Breast epithelium (tissue), 4 donors: Measurements from ENCODE around the gene KCTD2. TPM values are rescaled to one million over a fixed set of nuclear protein-coding genes. Genes with fewer than 3 reads are reported as not detected.

Source experiments
- DNase-seq, 2 donors: peaks; one replicate each; pipeline ENCODE4 v3.0.0-alpha.2; 2019; ENCODE audit warnings: low spot score in 2 of 2
- H3K27ac ChIP-seq, 2 donors: fragments of 200-600 bp; sonication (generic) in 1 of 2; one replicate each; pipeline ENCODE4 v1.5.1; 2016 to 2019; ENCODE audit warnings: mild to moderate bottlenecking in 1 of 2
- H3K27me3 ChIP-seq, 2 donors: fragments of 200-600 bp; sonication (generic) in 1 of 2; one replicate each; pipeline versions ENCODE4 v1.5.1 to v1.6.0; 2017 to 2019; ENCODE audit warnings: control low read depth in 1 of 2, mild to moderate bottlenecking in 1 of 2
- H3K36me3 ChIP-seq: fragments of 200-600 bp; one replicate; pipeline ENCODE4 v1.5.1; 2019
- H3K4me1 ChIP-seq, 2 donors: fragments of 200-600 bp; sonication (generic); one replicate each; pipeline ENCODE4 v1.5.1; 2016 to 2019; ENCODE audit warnings: control low read depth in 1 of 2
- H3K4me3 ChIP-seq, 3 donors: fragments of 200-600 bp; sonication (generic); 1 replicate in 2 of 3; 2 replicates in 1 of 3; pipeline ENCODE4 v1.5.1; 2016 to 2019; ENCODE audit warnings: mild to moderate bottlenecking in 3 of 3, moderate library complexity in 2 of 3
- H3K9me3 ChIP-seq, 2 donors: fragments of 200-600 bp; sonication (generic) in 1 of 2; one replicate each; pipeline ENCODE4 v1.5.1; 2016 to 2019; ENCODE audit warnings: control low read depth in 1 of 2
- CTCF ChIP-seq, 3 donors: fragments of 450-650 bp; IDR thresholded peaks; one replicate each; pipeline ENCODE4 v1.5.1; 2016 to 2017; ENCODE audit warnings: antibody characterized with exemption in 3 of 3, mild to moderate bottlenecking in 3 of 3, moderate library complexity in 3 of 3
- POLR2A ChIP-seq: fragments of 450-650 bp; IDR thresholded peaks from one replicate; pipeline ENCODE4 v1.6.1; 2016; ENCODE audit warnings: antibody characterized with exemption, mild to moderate bottlenecking, moderate library complexity
- POLR2AphosphoS5 ChIP-seq, 3 donors: sonication (generic); formaldehyde crosslinking; IDR thresholded peaks; one replicate each; pipeline ENCODE4 v1.6.1; 2017; ENCODE audit warnings: antibody characterized with exemption in 3 of 3
- intact Hi-C: fragments of 100-400 bp; cut with DNase I; formaldehyde crosslinking; loops from one replicate; pipeline ENCODE4 v1.15.1; 2023; ENCODE audit warnings: low total_unique reads
- total RNA-seq, 3 donors: library from RNA; depleted of rRNA; stranded (reverse); fragments of >200 nt; gene quantifications; one replicate each; pipeline ENCODE4 v1.1.0, GENCODE V29; 2016

KCTD2 gene
- total RNA-seq, 3 donors from 2014 or later: 23.5 to 28.4 (median 24.6) TPM

DNA sequence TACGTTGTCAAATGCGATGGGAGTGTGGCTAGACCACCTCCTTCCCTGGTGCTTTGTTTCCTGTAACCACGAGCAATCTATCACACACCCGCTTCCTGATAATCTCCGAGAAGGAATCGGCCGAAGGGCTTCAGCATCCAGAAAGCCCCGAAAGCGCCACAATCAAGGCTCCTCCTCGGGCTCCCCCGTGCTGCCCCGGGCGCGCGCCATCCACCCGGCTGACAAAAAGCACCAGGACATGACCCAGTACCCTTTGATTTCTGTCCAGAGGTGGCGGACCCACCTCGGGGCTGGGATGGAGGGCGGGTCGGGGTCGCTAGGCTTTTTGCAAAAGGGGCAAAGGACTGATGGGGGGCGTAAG lies 62.0 kb downstream of the KCTD2 start:
- TF ChIP-seq POLR2AphosphoS5 (IDR thresholded peaks at IDR 0.05) (no peak), CTCF (IDR thresholded peaks at IDR 0.05) (no peak), POLR2A (no peak)

DNA sequence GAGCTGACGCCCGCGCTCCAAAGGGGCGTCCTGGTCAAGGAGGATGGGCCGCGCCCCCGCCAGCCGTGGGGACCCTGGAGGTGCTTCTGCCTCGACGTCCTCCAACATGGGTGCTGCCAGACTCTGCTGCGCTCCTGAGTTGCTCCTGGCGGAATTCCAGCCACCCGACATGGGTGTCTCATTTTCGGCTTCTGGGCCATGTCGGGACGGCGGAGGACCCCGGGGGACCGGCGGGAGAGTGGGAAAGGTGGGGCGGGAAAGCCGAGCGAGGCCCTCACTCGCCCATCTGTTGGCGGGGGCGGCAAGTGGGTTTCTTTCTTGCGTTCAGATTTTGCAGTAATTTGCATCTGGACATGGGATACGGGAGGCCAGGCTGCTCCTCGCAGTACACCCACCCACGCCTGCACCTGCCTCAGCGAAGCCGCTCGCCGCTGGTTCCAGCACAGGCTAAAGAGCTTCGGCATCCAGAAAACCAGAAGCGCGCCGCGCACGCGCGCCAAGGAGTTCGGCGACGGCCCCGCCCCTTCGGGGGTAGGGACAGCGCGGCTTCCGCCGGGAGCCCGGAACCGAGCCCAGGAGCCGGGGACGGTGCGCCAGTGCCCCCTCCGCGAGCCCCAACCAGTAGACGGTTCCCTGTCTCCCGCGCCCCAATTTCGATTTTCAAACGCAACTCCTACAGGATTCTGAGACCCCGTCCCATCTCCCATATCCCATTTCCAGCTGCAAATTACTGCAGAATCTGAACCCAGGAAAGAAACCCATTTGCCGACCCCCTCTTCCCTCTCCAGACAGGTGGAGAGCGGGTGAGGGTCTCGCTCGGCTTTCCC lies 62.6 kb downstream of the KCTD2 start, which contains the start of gene ARMC7:
Gene ARMC7, plus strand, starts transcription at position 563 of the 827 bp plus-strand sequence. CDS start 320 bp downstream, outside the sequence.
- H3K27ac ChIP-seq: peak within 1 kb of the TSS; percentile 48 to 54
- no peaks in the 10 kb centered on the region for H3K27me3 ChIP-seq
- peak; percentile 10 to 41 (median 16) for TF ChIP-seq POLR2AphosphoS5 (IDR thresholded peaks at IDR 0.05)
- peak; percentile 60 for TF ChIP-seq POLR2A
- no peak for TF ChIP-seq CTCF (IDR thresholded peaks at IDR 0.05)
- no peaks in the 10 kb centered on the region for H3K36me3 ChIP-seq
- intact Hi-C loops: loop anchor here (10.0 kb wide), 1 partner anchor 85 kb away; no protein-coding TSS in a partner anchor
- H3K9me3 ChIP-seq: no peaks in the 10 kb centered on the region
- H3K4me1 ChIP-seq: no peaks in the 10 kb centered on the region
- peak; percentile 81 to 88 for DNase-seq
- peak within 1 kb of the TSS; percentile 69 to 88 (median 82) for H3K4me3 ChIP-seq

More for the DNA sequence above, 62.0 kb downstream of the KCTD2 start:
- H3K4me3 ChIP-seq: peak overlapping the region; percentile 69 to 88 (median 82)
- intact Hi-C loops: no loop called here
- DNase-seq: no peak
- H3K9me3 ChIP-seq: no peaks in the 10 kb centered on the region
- no peaks in the 10 kb centered on the region for H3K36me3 ChIP-seq
- no peaks in the 10 kb centered on the region for H3K4me1 ChIP-seq
- H3K27ac ChIP-seq: no peak overlapping the region
- no peaks in the 10 kb centered on the region for H3K27me3 ChIP-seq

DNA sequence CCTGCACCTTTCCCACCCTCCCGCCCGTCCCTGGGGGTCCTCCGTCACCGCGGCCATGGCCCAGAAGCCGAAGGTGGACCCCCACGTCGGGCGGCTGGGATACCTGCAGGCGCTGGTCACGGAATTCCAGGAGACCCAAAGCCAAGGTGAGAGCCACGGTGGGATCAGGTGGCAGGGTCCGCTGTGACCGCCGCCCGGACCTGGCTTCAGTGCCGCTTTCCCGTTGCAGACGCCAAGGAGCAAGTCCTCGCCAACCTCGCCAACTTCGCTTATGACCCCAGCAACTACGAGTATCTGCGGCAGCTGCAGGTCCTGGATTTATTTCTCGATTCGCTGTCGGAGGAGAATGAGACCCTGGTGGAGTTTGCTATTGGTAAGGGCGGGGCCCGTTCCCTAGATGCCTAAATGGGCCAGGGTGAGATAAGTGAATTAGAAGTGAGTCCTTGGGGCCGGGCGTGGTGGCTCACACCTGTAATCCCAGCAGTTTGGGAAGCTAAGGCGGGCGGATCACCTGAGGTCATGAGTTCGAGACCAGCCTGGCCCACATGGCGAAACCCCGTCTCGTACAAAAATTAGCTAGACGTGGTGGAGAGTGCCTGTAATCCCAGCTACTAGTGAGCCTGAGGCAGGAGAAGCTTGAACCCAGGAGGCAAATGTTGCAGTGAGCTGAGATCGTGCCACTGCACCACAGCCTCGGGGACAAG lies 63.4 kb downstream of the KCTD2 start:
- H3K4me1 ChIP-seq: no peaks in the 10 kb centered on the region
- TF ChIP-seq POLR2A: no peak
- TF ChIP-seq POLR2AphosphoS5 (IDR thresholded peaks at IDR 0.05): no peak
- TF ChIP-seq CTCF (IDR thresholded peaks at IDR 0.05): no peak
- no peaks in the 10 kb centered on the region for H3K27me3 ChIP-seq
- H3K9me3 ChIP-seq: no peaks in the 10 kb centered on the region
- H3K36me3 ChIP-seq: no peaks in the 10 kb centered on the region
- intact Hi-C loops: loop anchor here (10.0 kb wide), 1 partner anchor 84 kb away; no protein-coding TSS in a partner anchor
- H3K4me3 ChIP-seq: peak overlapping the region; percentile 69 to 88 (median 82)
- peak overlapping the region; percentile 48 to 54 for H3K27ac ChIP-seq
- no peak for DNase-seq

GRCh38 chr17:75111777-75112335 lies 64.8 kb downstream of the KCTD2 start:
- H3K9me3 ChIP-seq: no peaks in the 10 kb centered on the region
- no peaks in the 10 kb centered on the region for H3K36me3 ChIP-seq
- no peaks in the 10 kb centered on the region for H3K27me3 ChIP-seq
- TF ChIP-seq POLR2AphosphoS5 (IDR thresholded peaks at IDR 0.05) (no peak), POLR2A (no peak), CTCF (IDR thresholded peaks at IDR 0.05) (no peak)
- no peak overlapping the region for H3K4me3 ChIP-seq
- intact Hi-C loops: loop anchor here (10.0 kb wide), 1 partner anchor 83 kb away; no protein-coding TSS in a partner anchor
- H3K27ac ChIP-seq: no peak overlapping the region
- H3K4me1 ChIP-seq: no peaks in the 10 kb centered on the region
- DNase-seq: no peak
